Measurements from ENCODE around the gene MYG1.

MYG1 gene, protein sequence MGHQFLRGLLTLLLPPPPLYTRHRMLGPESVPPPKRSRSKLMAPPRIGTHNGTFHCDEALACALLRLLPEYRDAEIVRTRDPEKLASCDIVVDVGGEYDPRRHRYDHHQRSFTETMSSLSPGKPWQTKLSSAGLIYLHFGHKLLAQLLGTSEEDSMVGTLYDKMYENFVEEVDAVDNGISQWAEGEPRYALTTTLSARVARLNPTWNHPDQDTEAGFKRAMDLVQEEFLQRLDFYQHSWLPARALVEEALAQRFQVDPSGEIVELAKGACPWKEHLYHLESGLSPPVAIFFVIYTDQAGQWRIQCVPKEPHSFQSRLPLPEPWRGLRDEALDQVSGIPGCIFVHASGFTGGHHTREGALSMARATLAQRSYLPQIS

DNA sequence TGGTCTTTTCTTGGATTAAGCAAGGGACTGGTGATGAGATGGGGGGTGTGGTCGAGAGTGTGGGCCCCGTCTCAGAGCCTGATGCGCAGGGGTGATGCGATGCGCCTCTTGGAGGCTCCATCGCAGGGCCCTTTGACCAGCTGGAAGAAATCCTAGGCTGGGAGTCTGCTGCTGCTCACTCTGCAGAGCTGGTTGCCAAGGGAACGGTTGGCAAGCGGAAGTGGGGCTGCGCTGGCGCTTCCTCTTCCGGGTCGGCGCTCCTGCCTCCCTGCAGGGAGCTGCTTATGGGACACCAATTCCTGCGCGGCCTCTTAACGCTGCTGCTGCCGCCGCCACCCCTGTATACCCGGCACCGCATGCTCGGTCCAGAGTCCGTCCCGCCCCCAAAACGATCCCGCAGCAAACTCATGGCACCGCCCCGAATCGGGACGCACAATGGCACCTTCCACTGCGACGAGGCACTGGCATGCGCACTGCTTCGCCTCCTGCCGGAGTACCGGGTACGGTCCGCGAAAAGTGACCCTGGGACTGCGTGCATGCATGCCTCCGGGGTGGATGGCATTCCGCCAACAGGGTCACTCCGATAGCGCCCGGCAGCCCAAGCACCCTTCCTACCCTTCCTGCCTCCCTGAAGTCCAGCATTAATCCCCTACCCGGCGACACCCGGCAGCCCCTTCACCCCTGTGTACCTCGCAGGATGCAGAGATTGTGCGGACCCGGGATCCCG, at the start of gene MYG1:
Gene MYG1 (plus strand): TSS at position 242 of the 727 bp plus-strand sequence. CDS start 43 bp downstream, at position 285.
- no peak for DNase-seq (ENCODE audit: low read depth)

DNA sequence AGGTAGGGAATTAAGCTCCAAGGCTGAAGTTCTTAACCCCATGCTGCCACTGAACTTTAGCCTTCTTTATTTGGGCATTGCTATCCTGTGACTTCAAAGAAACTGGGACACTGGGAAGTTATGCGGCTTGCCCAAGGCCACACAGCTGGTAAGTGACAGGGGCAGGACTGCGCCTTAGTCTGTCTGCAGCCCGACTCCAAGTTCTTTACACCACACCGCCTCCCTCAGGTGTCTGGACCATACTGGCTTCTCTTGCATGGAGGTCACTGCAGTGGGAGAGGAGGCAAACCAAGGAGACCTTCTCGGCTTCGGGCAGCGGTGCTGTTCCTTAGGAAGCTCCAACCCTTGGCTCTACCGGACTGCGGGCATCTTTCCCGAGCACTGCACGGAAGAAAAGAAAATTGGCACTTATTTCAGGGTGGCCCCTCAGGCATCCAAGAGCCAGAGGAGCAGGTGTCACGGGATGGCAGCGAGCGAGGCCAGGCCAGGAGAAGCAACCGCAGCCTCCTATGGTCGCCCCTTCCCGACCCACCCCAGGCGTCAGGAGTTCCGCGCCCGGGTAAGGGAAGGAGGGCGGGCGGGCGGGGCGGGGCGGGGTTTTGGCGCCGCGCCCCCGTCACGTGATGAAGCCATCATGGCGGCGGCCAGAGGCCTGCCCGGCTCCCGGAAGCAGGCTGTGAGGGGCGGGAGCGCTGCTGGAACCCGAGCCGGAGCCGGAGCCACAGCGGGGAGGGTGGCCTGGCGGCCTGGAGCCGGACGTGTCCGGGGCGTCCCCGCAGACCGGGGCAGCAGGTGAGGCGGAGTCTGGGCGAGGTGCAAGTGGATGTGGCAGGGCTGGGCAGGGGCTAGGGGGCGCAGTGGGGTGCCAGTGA, 47.8 kb upstream of the MYG1 start:
- peak; percentile 25 for DNase-seq (ENCODE audit: low read depth)

GRCh38 chr12:53252349-53252916, 47.1 kb upstream of the MYG1 start:
- DNase-seq (ENCODE audit: low read depth): no peak

GRCh38 chr12:53253298-53253697, 46.2 kb upstream of the MYG1 start:
- no peak for DNase-seq (ENCODE audit: low read depth)

- DNase-seq (ENCODE audit: low read depth): no peak
These were observed 44.5 kb upstream of the MYG1 start for GRCh38 chr12:53254816-53255545.

DNA sequence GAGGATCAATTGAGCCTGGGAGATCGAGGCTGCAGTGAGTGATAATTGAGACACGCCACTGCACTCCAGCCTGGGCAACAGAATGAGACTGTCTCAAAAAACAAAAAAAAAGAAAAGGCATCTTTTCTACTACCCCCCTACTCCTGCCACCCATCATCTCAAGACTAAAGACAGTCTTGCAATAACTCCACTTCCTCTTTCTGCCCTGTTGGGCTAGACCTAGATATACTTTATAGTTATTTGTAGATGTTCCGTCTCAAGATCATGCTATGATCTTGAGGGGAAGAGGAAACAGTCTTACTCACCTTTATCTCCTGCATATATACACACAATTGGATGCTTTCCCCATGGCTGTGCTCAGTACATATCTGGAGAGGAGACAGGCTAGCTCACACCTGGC, 43.5 kb upstream of the MYG1 start:
- DNase-seq (ENCODE audit: low read depth): no peak

GRCh38 chr12:53258541-53259539, 40.7 kb upstream of the MYG1 start:
- DNase-seq (ENCODE audit: low read depth): no peak

DNA sequence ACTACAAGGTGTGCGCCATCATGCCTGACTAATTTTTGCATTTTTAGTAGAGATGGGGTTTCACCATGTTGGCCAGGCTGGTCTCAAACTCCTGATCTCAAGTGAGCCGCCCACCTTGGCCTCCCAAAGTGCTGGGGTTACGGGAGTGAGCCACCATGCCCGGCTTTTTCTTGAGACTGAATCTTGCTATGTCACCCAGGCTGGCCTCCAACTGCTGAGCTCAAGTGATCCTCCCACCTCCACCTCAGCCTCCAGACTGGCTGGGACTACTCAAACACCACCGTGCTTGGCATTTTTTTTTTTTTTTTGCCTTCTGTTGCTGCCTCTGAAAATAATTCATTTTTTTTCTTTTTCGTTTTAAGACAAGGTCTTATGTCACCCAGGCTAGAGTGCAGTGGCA, 39.6 kb upstream of the MYG1 start:
- DNase-seq (ENCODE audit: low read depth): no peak

DNA sequence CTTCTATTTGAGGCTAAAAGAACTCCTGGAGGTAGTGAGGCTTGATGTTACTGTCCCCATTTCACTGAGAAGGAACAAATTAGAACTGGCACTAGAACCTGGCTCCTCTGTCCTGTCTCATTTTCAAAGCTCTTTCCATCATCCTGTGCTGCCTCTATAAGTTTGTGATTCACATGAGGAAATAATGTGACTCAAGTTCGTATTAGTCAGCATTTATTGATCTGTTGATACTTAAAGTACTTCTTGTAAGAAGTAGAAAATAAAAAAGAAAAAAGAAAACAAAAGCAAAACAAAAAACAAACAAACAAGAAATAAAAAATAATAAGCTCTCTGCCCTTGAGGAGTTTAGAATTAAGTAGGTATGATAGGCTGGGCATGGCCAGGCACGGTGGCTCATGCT, 33.7 kb upstream of the MYG1 start:
- no peak for DNase-seq (ENCODE audit: low read depth)

- DNase-seq (ENCODE audit: low read depth): no peak
These were observed 32.0 kb upstream of the MYG1 start for GRCh38 chr12:53267306-53267998.

- peak; percentile 35 for DNase-seq (ENCODE audit: low read depth)
These were observed 31.4 kb upstream of the MYG1 start, which contains the start of gene ESPL1 for GRCh38 chr12:53267999-53268629. Gene ESPL1 (plus strand): TSS chr12:53268299. CDS start chr12:53268767, 468 bp downstream.

DNA sequence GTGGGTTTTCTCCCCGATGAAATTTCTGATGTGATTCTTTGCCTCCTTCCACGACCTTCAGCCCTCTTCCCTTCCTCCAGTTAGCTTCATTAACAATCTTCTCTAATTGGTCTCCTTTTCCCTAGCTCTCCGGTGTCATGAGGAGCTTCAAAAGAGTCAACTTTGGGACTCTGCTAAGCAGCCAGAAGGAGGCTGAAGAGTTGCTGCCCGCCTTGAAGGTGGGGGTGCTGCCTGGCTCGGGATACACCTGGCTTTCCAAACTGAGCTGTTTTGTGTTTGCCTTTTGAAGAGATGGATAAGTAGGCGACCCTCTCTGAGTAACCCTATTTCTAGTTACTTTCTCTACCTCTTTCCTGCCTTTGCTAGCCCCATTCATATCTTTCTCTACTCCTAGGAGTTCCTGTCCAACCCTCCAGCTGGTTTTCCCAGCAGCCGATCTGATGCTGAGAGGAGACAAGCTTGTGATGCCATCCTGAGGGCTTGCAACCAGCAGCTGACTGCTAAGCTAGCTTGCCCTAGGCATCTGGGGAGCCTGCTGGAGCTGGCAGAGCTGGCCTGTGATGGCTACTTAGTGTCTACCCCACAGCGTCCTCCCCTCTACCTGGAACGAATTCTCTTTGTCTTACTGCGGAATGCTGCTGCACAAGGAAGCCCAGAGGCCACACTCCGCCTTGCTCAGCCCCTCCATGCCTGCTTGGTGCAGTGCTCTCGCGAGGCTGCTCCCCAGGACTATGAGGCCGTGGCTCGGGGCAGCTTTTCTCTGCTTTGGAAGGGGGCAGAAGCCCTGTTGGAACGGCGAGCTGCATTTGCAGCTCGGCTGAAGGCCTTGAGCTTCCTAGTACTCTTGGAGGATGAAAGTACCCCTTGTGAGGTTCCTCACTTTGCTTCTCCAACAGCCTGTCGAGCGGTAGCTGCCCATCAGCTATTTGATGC, 30.6 kb upstream of the MYG1 start:
- DNase-seq (ENCODE audit: low read depth): no peak

GRCh38 chr12:53274445-53274844, 25.1 kb upstream of the MYG1 start:
- no peak for DNase-seq (ENCODE audit: low read depth)

- DNase-seq (ENCODE audit: low read depth): no peak
These were observed 23.0 kb upstream of the MYG1 start for GRCh38 chr12:53276511-53276910.

GRCh38 chr12:53277981-53278380, 21.5 kb upstream of the MYG1 start:
- no peak for DNase-seq (ENCODE audit: low read depth)

GRCh38 chr12:53279283-53279869, 20.1 kb upstream of the MYG1 start:
- no peak for DNase-seq (ENCODE audit: low read depth)

GRCh38 chr12:53279888-53280498, 19.5 kb upstream of the MYG1 start:
- DNase-seq (ENCODE audit: low read depth): no peak

All from HS-5 (cell line).